ENCODE results near the gene ZMYND12. TPM values are rescaled to one million over a fixed set of nuclear protein-coding genes. Genes with fewer than 3 reads are reported as not detected.

The ZMYND12 gene
- total RNA-seq, 1 donor from 2014 or later, result under 0.01 TPM

DNA sequence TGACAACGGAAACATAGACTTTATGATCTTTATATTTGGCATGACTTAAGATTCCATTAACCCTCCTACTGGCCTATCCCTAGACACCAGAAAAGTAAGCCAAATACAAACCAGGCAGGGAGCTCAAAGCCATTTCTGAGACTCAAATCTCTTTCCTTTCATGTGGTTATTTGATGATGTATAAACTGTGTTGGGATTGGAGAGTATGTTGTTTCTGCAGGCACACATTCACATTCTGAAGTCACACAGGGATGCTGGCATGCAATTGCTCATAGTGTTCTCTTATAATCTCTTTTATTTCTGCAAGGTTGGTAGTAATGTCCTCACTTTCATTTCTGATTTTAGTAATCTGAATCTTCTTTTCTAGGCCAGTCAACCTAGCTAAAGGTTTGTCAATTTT is 5.8 kb downstream of the ZMYND12 start:
- no peak overlapping the region for H3K9ac ChIP-seq (ENCODE audit: low read depth in 1 of 3, low read length in 3 of 3)
- H3K27me3 ChIP-seq (ENCODE audit: control insufficient read depth in 3 of 3, insufficient read depth in 3 of 3, low read length in 3 of 3), result no peaks in the 10 kb centered on the region
- no peak overlapping the region for H3K4me3 ChIP-seq (ENCODE audit: low read length in 3 of 3)
- H3K4me1 ChIP-seq (ENCODE audit: control insufficient read depth in 3 of 3, insufficient read depth in 3 of 3, low read length in 3 of 3), result peaks cover 0 to 1% (median 0%) of the 10 kb centered on the region in 3 donors
- no peaks in the 10 kb centered on the region for H3K9me3 ChIP-seq (ENCODE audit: control insufficient read depth in 3 of 3, low read length in 3 of 3)
- H3K36me3 ChIP-seq (ENCODE audit: control insufficient read depth in 3 of 3, insufficient read depth in 3 of 3, low read length in 3 of 3), result no peaks in the 10 kb centered on the region
- no peak overlapping the region for H3K27ac ChIP-seq (ENCODE audit: low read depth, low read length)

DNA sequence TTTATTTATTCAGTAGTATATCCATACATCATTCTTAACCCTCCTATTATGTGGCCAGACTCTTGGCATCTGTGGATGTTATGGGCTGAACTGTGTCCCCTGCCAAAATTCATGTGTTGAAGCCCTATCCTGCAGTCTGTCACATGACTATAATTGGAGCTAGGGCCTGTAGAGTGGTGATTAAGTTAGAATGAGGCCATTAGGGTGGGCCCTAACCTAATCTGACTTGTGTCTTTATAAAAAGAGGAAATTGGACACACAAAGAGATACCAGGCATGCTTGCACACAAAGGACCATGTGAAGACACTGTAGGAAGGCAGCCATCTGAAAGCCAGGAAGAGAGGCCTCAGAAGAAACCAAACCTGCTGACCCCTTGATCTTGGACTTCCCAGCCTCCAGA is 6.6 kb downstream of the ZMYND12 start:
- H3K4me1 ChIP-seq (ENCODE audit: control insufficient read depth in 3 of 3, insufficient read depth in 3 of 3, low read length in 3 of 3), result no peaks in the 10 kb centered on the region
- no peaks in the 10 kb centered on the region for H3K36me3 ChIP-seq (ENCODE audit: control insufficient read depth in 3 of 3, insufficient read depth in 3 of 3, low read length in 3 of 3)
- no peaks in the 10 kb centered on the region for H3K27me3 ChIP-seq (ENCODE audit: control insufficient read depth in 3 of 3, insufficient read depth in 3 of 3, low read length in 3 of 3)
- H3K4me3 ChIP-seq (ENCODE audit: low read length in 3 of 3), result no peak overlapping the region
- H3K9ac ChIP-seq (ENCODE audit: low read depth in 1 of 3, low read length in 3 of 3), result no peak overlapping the region
- no peak overlapping the region for H3K27ac ChIP-seq (ENCODE audit: low read depth, low read length)
- H3K9me3 ChIP-seq (ENCODE audit: control insufficient read depth in 3 of 3, low read length in 3 of 3), result no peaks in the 10 kb centered on the region

DNA sequence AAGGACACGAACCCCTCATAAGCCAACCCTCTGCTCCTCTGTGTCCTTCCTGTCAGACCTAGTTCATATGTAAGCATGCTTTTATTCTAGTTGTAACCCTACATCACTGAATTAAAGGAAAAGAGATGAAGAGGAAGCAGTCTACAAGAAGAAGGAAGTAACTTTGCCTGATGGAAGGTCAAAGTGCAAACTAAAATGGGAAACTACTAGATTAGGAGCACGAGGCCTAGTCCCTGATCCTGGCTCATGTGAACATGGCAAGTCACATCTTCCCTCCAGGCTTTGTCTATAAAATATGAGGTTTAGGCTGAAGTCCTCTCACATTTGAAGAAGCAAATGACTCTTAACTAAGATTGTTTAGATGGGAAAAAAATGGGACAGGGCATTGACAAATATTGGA is 13.2 kb downstream of the ZMYND12 start:
- Histone ChIP-seq H3K36me3 (ENCODE audit: control insufficient read depth in 3 of 3, insufficient read depth in 3 of 3, low read length in 3 of 3) (no peaks in the 10 kb centered on the region), H3K9me3 (ENCODE audit: control insufficient read depth in 3 of 3, low read length in 3 of 3) (no peaks in the 10 kb centered on the region), H3K4me3 (ENCODE audit: low read length in 3 of 3) (no peak overlapping the region), H3K27ac (ENCODE audit: low read depth, low read length) (no peak overlapping the region), H3K27me3 (ENCODE audit: control insufficient read depth in 3 of 3, insufficient read depth in 3 of 3, low read length in 3 of 3) (no peaks in the 10 kb centered on the region), H3K4me1 (ENCODE audit: control insufficient read depth in 3 of 3, insufficient read depth in 3 of 3, low read length in 3 of 3) (no peaks in the 10 kb centered on the region), H3K9ac (ENCODE audit: low read depth in 1 of 3, low read length in 3 of 3) (no peak overlapping the region)

DNA sequence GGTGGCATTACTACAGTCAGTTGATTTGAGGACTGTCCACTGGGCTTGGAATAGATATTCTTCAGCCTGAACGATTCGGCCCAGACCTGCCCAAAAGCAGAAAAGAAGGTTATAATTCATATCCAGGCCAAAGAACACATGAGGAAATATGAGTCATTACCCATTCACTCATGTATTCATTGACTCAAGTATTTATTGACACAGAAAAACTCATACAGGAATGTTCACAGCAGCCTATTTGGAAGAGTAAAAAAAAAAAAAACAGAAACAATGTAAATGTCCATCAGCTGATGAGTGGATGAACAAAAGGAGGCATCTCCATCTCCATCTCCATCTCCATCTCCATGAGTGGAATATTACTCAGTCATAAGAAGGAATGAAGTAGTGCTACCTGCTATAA is 15.9 kb downstream of the ZMYND12 start:
- Histone ChIP-seq H3K4me1 (ENCODE audit: control insufficient read depth in 3 of 3, insufficient read depth in 3 of 3, low read length in 3 of 3) (no peaks in the 10 kb centered on the region), H3K27ac (ENCODE audit: low read depth, low read length) (no peak overlapping the region), H3K9ac (ENCODE audit: low read depth in 1 of 3, low read length in 3 of 3) (no peak overlapping the region), H3K27me3 (ENCODE audit: control insufficient read depth in 3 of 3, insufficient read depth in 3 of 3, low read length in 3 of 3) (no peaks in the 10 kb centered on the region), H3K9me3 (ENCODE audit: control insufficient read depth in 3 of 3, low read length in 3 of 3) (no peaks in the 10 kb centered on the region), H3K4me3 (ENCODE audit: low read length in 3 of 3) (no peak overlapping the region), H3K36me3 (ENCODE audit: control insufficient read depth in 3 of 3, insufficient read depth in 3 of 3, low read length in 3 of 3) (peaks cover 0 to 7% (median 2%) of the 10 kb centered on the region in 3 donors)

DNA sequence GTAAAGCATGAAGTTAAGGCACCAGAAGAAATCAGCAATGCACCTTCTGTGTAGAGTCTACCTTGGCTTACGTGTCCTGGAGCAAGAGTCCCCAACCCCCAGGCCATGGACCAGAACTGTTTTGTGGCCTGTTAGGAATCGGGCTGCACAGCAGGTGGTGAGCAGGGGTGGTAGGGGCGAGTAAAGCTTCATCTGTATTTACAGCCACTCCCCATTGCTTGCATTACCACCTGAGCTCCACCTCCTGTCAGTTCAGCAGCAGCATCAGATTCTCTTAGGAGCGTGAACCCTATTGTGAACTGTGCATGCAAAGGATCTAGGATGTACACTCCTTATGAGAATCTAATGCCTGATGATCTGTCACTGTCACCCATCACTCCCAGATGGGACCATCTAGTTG is 21.5 kb downstream of the ZMYND12 start:
- Histone ChIP-seq H3K9ac (ENCODE audit: low read depth in 1 of 3, low read length in 3 of 3) (no peak overlapping the region), H3K27me3 (ENCODE audit: control insufficient read depth in 3 of 3, insufficient read depth in 3 of 3, low read length in 3 of 3) (no peaks in the 10 kb centered on the region), H3K4me1 (ENCODE audit: control insufficient read depth in 3 of 3, insufficient read depth in 3 of 3, low read length in 3 of 3) (no peaks in the 10 kb centered on the region), H3K9me3 (ENCODE audit: control insufficient read depth in 3 of 3, low read length in 3 of 3) (no peaks in the 10 kb centered on the region), H3K27ac (ENCODE audit: low read depth, low read length) (no peak overlapping the region), H3K36me3 (ENCODE audit: control insufficient read depth in 3 of 3, insufficient read depth in 3 of 3, low read length in 3 of 3) (peaks cover 0 to 8% (median 2%) of the 10 kb centered on the region in 3 donors), H3K4me3 (ENCODE audit: low read length in 3 of 3) (no peak overlapping the region)

DNA sequence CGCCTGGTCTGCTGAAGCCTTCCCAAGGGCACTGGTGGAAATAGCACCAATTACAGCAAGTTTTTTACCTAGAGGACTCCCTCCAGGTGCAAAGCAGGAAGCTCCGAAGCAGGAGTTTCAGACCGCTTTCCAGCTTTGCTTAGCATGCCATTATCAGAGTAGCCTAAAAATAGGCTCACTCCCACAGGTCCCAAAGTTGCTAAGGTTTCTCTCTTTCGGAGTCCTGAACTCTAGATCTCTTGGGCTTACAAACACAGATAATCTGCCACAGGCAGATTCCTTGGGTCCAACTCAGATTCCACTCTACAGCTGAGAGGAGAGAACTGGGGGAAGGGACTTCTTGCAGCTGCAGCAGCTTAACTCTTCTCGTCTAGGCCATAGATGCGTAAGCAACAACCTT is 22.5 kb downstream of the ZMYND12 start:
- H3K9ac ChIP-seq (ENCODE audit: low read depth in 1 of 3, low read length in 3 of 3), result no peak overlapping the region
- no peaks in the 10 kb centered on the region for H3K4me1 ChIP-seq (ENCODE audit: control insufficient read depth in 3 of 3, insufficient read depth in 3 of 3, low read length in 3 of 3)
- no peak overlapping the region for H3K4me3 ChIP-seq (ENCODE audit: low read length in 3 of 3)
- H3K9me3 ChIP-seq (ENCODE audit: control insufficient read depth in 3 of 3, low read length in 3 of 3), result no peaks in the 10 kb centered on the region
- H3K27me3 ChIP-seq (ENCODE audit: control insufficient read depth in 3 of 3, insufficient read depth in 3 of 3, low read length in 3 of 3), result no peaks in the 10 kb centered on the region
- peaks cover 0 to 8% (median 2%) of the 10 kb centered on the region in 3 donors for H3K36me3 ChIP-seq (ENCODE audit: control insufficient read depth in 3 of 3, insufficient read depth in 3 of 3, low read length in 3 of 3)
- no peak overlapping the region for H3K27ac ChIP-seq (ENCODE audit: low read depth, low read length)

DNA sequence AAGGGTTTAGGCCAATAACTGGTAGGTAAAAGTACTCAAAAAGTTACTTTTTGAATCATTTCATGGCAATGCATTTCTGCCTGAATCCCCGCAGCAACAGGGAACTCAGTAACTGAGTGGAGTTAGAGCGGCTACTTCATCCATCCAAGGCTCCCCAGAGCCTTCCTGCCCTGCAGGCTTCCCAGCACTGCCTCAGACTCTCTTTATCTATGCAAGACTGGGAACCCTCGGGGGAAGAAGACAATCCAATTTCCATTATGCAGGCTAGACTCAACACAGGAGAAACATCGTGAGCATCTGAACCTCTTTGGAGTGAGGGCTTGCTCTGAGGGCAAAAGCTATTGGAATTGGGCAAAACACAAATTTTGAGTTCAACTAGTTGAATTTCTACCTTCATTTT is 23.1 kb downstream of the ZMYND12 start:
- H3K27ac ChIP-seq (ENCODE audit: low read depth, low read length), result no peak overlapping the region
- no peak overlapping the region for H3K4me3 ChIP-seq (ENCODE audit: low read length in 3 of 3)
- H3K4me1 ChIP-seq (ENCODE audit: control insufficient read depth in 3 of 3, insufficient read depth in 3 of 3, low read length in 3 of 3), result no peaks in the 10 kb centered on the region
- no peaks in the 10 kb centered on the region for H3K9me3 ChIP-seq (ENCODE audit: control insufficient read depth in 3 of 3, low read length in 3 of 3)
- H3K9ac ChIP-seq (ENCODE audit: low read depth in 1 of 3, low read length in 3 of 3), result no peak overlapping the region
- H3K36me3 ChIP-seq (ENCODE audit: control insufficient read depth in 3 of 3, insufficient read depth in 3 of 3, low read length in 3 of 3), result peaks cover 0 to 8% (median 2%) of the 10 kb centered on the region in 3 donors
- no peaks in the 10 kb centered on the region for H3K27me3 ChIP-seq (ENCODE audit: control insufficient read depth in 3 of 3, insufficient read depth in 3 of 3, low read length in 3 of 3)

DNA sequence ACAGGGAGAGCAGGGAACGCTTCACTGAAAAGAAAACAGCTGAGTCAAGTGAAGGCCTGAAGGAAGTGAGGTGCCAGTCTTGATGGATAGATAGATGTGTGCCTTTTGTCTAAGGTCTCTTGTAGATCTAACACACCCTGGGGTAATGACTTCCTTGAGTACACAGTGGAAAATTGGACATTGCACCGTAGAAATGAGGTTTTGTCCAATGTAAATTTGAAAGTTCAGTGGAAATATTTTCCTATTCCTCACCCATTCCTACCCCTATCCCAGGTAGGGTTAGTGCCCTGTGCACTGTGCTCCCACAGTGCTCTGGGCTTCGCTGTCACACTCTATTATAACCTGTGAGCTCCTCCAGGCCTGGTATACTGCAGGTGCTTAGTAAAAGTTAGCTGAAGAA is 24.3 kb downstream of the ZMYND12 start:
- Histone ChIP-seq H3K36me3 (ENCODE audit: control insufficient read depth in 3 of 3, insufficient read depth in 3 of 3, low read length in 3 of 3) (peaks cover 0 to 8% (median 2%) of the 10 kb centered on the region in 3 donors), H3K27me3 (ENCODE audit: control insufficient read depth in 3 of 3, insufficient read depth in 3 of 3, low read length in 3 of 3) (no peaks in the 10 kb centered on the region), H3K4me1 (ENCODE audit: control insufficient read depth in 3 of 3, insufficient read depth in 3 of 3, low read length in 3 of 3) (no peaks in the 10 kb centered on the region), H3K27ac (ENCODE audit: low read depth, low read length) (no peak overlapping the region), H3K9ac (ENCODE audit: low read depth in 1 of 3, low read length in 3 of 3) (no peak overlapping the region), H3K4me3 (ENCODE audit: low read length in 3 of 3) (no peak overlapping the region), H3K9me3 (ENCODE audit: control insufficient read depth in 3 of 3, low read length in 3 of 3) (no peaks in the 10 kb centered on the region)

DNA sequence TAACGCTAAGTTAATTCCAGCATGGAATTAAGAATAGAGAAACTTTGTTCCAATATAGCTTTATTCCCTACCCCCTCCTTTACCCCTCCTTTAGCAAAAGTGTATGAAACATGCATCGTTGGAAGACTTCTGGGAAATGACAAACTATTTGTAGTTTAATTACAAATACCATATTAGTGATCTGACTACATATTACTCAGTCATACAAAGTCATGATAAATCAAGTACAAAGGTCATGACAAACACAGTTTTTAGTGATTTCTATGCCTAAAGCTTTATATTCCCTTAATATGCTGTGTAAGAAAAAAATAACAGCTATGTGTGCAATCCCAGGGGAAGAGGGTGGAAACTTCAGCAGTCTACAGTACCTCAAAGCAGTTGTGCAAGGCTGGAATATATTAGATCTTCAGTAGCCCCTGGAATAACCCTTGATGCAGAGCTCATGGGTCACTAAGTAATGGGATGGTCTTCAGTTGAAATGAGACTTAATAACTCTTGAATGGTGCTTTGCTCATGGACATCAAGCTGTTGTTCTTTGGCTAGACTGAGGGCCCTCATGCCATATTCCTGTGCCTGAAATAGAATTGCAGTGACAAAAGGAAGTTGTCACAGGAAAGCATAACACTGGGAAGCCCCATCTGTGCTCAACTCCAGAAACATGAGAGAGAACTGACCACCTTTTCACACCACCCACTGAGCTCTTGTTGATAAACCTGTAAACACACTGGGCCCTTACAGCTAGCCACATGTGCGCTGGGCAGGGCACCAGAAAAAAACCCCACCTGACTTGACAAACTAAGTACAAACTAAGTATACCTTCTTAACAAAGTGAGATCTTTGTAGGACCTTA is 25.3 kb downstream of the ZMYND12 start:
- no peaks in the 10 kb centered on the region for H3K4me1 ChIP-seq (ENCODE audit: control insufficient read depth in 3 of 3, insufficient read depth in 3 of 3, low read length in 3 of 3)
- H3K9me3 ChIP-seq (ENCODE audit: control insufficient read depth in 3 of 3, low read length in 3 of 3), result no peaks in the 10 kb centered on the region
- H3K36me3 ChIP-seq (ENCODE audit: control insufficient read depth in 3 of 3, insufficient read depth in 3 of 3, low read length in 3 of 3), result peaks cover 0 to 7% (median 2%) of the 10 kb centered on the region in 3 donors
- H3K27me3 ChIP-seq (ENCODE audit: control insufficient read depth in 3 of 3, insufficient read depth in 3 of 3, low read length in 3 of 3), result no peaks in the 10 kb centered on the region
- no peak overlapping the region for H3K27ac ChIP-seq (ENCODE audit: low read depth, low read length)
- H3K4me3 ChIP-seq (ENCODE audit: low read length in 3 of 3), result no peak overlapping the region
- H3K9ac ChIP-seq (ENCODE audit: low read depth in 1 of 3, low read length in 3 of 3), result no peak overlapping the region

DNA sequence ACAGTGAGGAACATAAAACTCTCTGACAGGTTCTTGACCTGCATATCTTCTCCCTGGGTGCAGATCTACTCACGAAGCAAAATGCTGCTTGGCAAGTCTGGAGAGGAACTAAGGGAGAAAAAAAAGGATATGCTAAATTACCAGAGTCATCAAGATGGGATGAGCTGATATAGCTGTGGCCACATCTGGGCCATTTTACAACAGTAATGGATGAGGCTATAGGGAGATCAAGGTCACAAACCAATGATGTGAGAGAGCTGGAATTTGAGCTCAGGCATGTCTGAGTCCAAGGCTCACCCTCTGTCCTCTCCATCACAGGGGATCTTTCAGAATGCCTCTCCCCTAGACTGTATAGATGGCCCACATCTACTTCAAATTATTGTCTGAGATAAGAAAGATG is 26.2 kb downstream of the ZMYND12 start:
- no peak overlapping the region for H3K4me3 ChIP-seq (ENCODE audit: low read length in 3 of 3)
- H3K27me3 ChIP-seq (ENCODE audit: control insufficient read depth in 3 of 3, insufficient read depth in 3 of 3, low read length in 3 of 3), result no peaks in the 10 kb centered on the region
- no peaks in the 10 kb centered on the region for H3K9me3 ChIP-seq (ENCODE audit: control insufficient read depth in 3 of 3, low read length in 3 of 3)
- H3K27ac ChIP-seq (ENCODE audit: low read depth, low read length), result no peak overlapping the region
- no peaks in the 10 kb centered on the region for H3K4me1 ChIP-seq (ENCODE audit: control insufficient read depth in 3 of 3, insufficient read depth in 3 of 3, low read length in 3 of 3)
- no peak overlapping the region for H3K9ac ChIP-seq (ENCODE audit: low read depth in 1 of 3, low read length in 3 of 3)
- H3K36me3 ChIP-seq (ENCODE audit: control insufficient read depth in 3 of 3, insufficient read depth in 3 of 3, low read length in 3 of 3), result no peaks in the 10 kb centered on the region

Measured in skeletal muscle tissue (tissue), 4 donors.